Left colon (tissue), 2 donors: ENCODE measurements around the gene ACSM3. TPM values are rescaled to one million over a fixed set of nuclear protein-coding genes. Genes with fewer than 3 reads are reported as not detected.
A peak's percentile ranks its signal among the peaks of the same experiment; 100 is the strongest.
"Not testable (repeated sequence)": the region's sequence is repeated elsewhere in the genome, so short reads cannot be mapped to it uniquely, and the experiment has no call there.

Source experiments
- ATAC-seq: fragments of 200-7000 bp; cut with Tn5 transposase; one replicate; pipeline ENCODE4 v1.9.1; 2020; ENCODE audit warnings: mild to moderate bottlenecking, moderate library complexity
- DNase-seq, 2 donors: peaks; one replicate each; pipeline ENCODE4 v3.0.0-alpha.2; 2020
- intact Hi-C, 2 donors: fragments of 100-400 bp; cut with DNase I in 1 of 2; cut with micrococcal nuclease in 1 of 2; formaldehyde crosslinking; loops; one replicate each; pipeline versions ENCODE4 v1.11.2 to v1.14.0; 2022; cut with DNase I, micrococcal nuclease
- total RNA-seq, 2 donors: library from RNA; stranded (reverse); fragmentation: NEBNext Ultra II Directional; extraction: Animal tissue kit (Norgen Biotek cat#: 25700); gene quantifications; one replicate each; pipeline ENCODE4 v1.2.1, GENCODE V29; 2021
- donor health status: DM: no; HTN: no; CAD: no.
- donor health status: DM: yes; HTN: yes; CAD: no.

Gene ACSM3
- total RNA-seq, 2 donors from 2014 or later = 40.9 to 48.0 TPM

- ATAC-seq (no peak), DNase-seq (no peak)
- intact Hi-C loops = no loop called here
These were observed 34.5 kb downstream of the ACSM3 start for GRCh38 chr16:20798364-20798763.

- DNase-seq (no peak), ATAC-seq (no peak)
- intact Hi-C loops = no loop called here
These were observed 35.8 kb downstream of the ACSM3 start for GRCh38 chr16:20799599-20799998.

- DNase-seq (no peak), ATAC-seq (no peak)
- intact Hi-C loops = no loop called here
These were observed 37.5 kb downstream of the ACSM3 start for GRCh38 chr16:20801278-20801677.

- DNase-seq = no peak
- ATAC-seq = no peak
- intact Hi-C loops = no loop called here
These were observed 39.4 kb downstream of the ACSM3 start for GRCh38 chr16:20803192-20803560.

GRCh38 chr16:20803561-20804214 lies 39.9 kb downstream of the ACSM3 start:
- intact Hi-C loops = no loop called here
- ATAC-seq = no peak

GRCh38 chr16:20805684-20806167 lies 41.9 kb downstream of the ACSM3 start:
- ATAC-seq = peak; percentile 9
- DNase-seq = not testable (repeated sequence)

More at GRCh38 chr16:20803561-20804214, 39.9 kb downstream of the ACSM3 start:
- no peak for DNase-seq

GRCh38 chr16:20806168-20807050 lies 42.6 kb downstream of the ACSM3 start, which contains the start of the genes ERI2 and REXO5:
TSS of gene ERI2 (minus strand) at chr16:20806472. CDS start at chr16:20806430, 42 bp downstream.
TSS of gene REXO5 (plus strand) at chr16:20806527. CDS start at chr16:20806954, 427 bp downstream.
- peak; percentile 93 to 95 for DNase-seq
- intact Hi-C loops = no loop called here
- peak; percentile 92 for ATAC-seq

More at GRCh38 chr16:20805684-20806167, 41.9 kb downstream of the ACSM3 start:
- intact Hi-C loops = not testable (repeated sequence)

GRCh38 chr16:20807862-20808261 lies 44.0 kb downstream of the ACSM3 start:
- ATAC-seq (no peak), DNase-seq (no peak)
- intact Hi-C loops = no loop called here

- DNase-seq = peak; percentile 30 to 32
- intact Hi-C loops = no loop called here
- ATAC-seq = peak; percentile 77
These were observed 48.1 kb downstream of the ACSM3 start for GRCh38 chr16:20811889-20812439.

GRCh38 chr16:20812510-20812909 lies 48.7 kb downstream of the ACSM3 start:
- DNase-seq (no peak), ATAC-seq (no peak)
- intact Hi-C loops = no loop called here

GRCh38 chr16:20814784-20815183 lies 51.0 kb downstream of the ACSM3 start:
- intact Hi-C loops = no loop called here
- ATAC-seq (no peak), DNase-seq (no peak)

- intact Hi-C loops = no loop called here
- DNase-seq (no peak), ATAC-seq (no peak)
These were observed 55.2 kb downstream of the ACSM3 start for GRCh38 chr16:20818929-20819585.

GRCh38 chr16:20821682-20822081 lies 57.9 kb downstream of the ACSM3 start:
- DNase-seq (no peak), ATAC-seq (no peak)
- intact Hi-C loops = no loop called here

- no peak for DNase-seq
- no peak for ATAC-seq
- intact Hi-C loops = no loop called here
These were observed 58.9 kb downstream of the ACSM3 start for GRCh38 chr16:20822521-20823325.

- DNase-seq (no peak), ATAC-seq (no peak)
- intact Hi-C loops = no loop called here
These were observed 62.3 kb downstream of the ACSM3 start for GRCh38 chr16:20826039-20826566.

GRCh38 chr16:20829536-20829935 lies 65.7 kb downstream of the ACSM3 start:
- ATAC-seq = no peak
- intact Hi-C loops = no loop called here
- no peak for DNase-seq

- no peak for DNase-seq
- intact Hi-C loops = no loop called here
- no peak for ATAC-seq
These were observed 66.6 kb downstream of the ACSM3 start for GRCh38 chr16:20830372-20830771.

GRCh38 chr16:20833086-20833485 lies 69.3 kb downstream of the ACSM3 start:
- no peak for ATAC-seq
- intact Hi-C loops = no loop called here
- no peak for DNase-seq
